Fibroblast of skin of left biceps (primary cell): ENCODE data around the gene GCH1.
"Not testable (repeated sequence)": the region's sequence is repeated elsewhere in the genome, so short reads cannot be mapped to it uniquely, and the experiment has no call there.

ENCODE experiments used
- DNase-seq, 2 experiments: peaks; one replicate each; pipeline ENCODE4 v3.0.0-alpha.2; 2013; ENCODE audit warnings: low read depth in 2 of 2

Gene GCH1, protein sequence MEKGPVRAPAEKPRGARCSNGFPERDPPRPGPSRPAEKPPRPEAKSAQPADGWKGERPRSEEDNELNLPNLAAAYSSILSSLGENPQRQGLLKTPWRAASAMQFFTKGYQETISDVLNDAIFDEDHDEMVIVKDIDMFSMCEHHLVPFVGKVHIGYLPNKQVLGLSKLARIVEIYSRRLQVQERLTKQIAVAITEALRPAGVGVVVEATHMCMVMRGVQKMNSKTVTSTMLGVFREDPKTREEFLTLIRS

DNA sequence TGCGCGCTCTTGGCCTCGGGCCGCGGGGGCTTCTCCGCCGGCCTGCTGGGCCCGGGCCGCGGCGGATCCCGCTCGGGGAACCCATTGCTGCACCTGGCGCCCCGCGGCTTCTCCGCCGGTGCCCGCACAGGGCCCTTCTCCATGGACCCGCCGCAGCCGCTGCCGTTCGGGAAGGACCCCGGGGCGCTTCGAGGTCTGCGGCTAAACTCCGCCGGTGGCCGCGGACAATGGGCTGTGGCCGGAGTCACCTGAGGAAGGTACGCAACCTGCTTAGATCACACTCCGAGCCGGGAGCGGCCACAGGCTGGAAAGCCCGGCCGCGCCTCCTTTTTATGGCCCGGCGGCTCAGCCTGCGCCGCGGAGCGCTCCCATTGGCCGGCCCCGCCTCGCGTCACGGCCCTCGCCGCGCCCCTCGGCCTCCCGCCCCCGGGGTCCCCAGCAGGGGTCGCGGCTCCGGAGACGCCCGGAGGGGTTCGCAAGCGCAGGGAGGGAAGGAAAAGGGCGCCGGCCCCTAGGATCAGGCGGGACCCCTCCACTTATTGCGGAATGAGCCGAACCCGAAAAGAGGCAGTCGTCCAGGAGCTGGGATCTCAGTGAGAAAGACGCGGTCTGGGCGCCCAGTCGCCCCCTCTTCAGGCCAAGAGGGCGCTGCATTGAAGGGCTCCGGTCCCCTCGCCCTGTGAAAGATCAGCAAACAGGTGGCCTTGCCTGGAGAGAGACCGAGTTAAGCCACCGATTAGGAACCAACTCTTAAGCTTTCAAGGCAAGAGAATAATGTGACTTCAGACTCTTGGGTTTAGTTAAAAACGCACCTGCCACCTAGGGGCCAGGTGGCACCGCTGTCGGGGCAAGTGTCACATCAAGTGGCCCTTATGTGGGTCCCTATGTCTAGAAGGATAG, at the start of gene GCH1:
TSS of gene GCH1 (minus strand) at position 306 of the 900 bp plus-strand sequence. CDS start at position 143, 163 bp downstream.
- DNase-seq, result no peak

GRCh38 chr14:54947230-54947629, 44.6 kb upstream of the GCH1 start:
- DNase-seq, result no peak

DNA sequence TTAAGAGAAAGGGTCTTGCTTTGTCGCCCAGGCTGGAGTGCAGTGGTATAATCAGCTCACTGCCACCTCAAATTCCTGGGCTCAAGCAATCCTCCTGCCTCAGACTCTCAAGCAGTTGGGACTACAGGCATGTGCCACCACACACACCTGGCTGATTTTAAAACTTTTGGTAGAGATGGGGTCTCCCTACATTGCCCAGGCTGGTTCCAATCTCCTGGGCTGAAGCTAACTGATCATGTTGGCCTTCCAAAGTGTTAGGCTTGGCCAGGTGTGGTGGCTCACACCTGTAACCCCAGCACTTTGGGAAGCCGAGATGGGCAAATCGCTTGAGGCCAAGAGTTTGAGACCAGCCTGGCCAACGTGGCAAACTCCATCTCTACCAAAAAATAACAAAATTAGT, 43.9 kb upstream of the GCH1 start:
- DNase-seq, result no peak

GRCh38 chr14:54944737-54945391, 42.2 kb upstream of the GCH1 start:
- DNase-seq, result no peak

DNA sequence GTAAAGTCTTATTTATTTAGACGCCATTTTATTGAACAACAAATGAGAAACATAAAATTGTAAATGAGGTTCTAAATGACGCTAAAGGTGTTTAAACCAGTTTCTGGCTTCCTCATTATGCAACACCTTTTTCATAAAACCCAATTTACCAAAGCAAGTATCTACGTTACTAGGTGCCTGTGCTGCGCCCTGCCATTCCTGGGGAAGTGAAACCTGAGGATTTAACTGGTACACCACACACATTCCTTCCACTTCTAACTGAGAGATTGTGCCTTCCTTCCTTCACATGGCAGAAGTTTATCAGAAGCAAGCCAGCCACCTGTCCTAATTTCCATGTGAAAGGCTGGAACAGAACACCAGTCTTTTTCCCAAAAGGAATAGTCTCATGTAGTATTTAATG, 40.3 kb upstream of the GCH1 start:
- DNase-seq, result no peak

DNA sequence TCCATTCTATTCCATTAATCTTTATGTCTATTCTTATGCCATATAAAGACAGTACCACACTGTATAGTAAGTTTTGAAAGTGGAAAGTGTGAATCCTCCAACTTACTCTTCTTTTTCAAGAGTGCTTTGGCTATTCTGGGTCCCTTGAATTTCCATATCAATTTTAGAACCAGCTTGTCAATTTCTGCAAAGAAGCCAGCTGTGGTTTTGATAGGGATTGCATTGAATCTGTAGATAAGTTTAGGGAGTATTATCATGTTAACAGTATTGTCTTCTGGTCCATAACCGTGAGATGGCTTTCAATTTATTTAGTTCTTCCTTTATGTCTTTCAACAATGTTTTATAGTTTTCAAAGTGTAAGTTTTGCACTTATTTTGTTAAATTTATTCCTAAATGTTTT, 34.2 kb upstream of the GCH1 start:
- no peak for DNase-seq

GRCh38 chr14:54935958-54936357, 33.3 kb upstream of the GCH1 start:
- DNase-seq, result peak; percentile 7 to 10

- no peak for DNase-seq
Measured at GRCh38 chr14:54935100-54935499, 32.5 kb upstream of the GCH1 start.

DNA sequence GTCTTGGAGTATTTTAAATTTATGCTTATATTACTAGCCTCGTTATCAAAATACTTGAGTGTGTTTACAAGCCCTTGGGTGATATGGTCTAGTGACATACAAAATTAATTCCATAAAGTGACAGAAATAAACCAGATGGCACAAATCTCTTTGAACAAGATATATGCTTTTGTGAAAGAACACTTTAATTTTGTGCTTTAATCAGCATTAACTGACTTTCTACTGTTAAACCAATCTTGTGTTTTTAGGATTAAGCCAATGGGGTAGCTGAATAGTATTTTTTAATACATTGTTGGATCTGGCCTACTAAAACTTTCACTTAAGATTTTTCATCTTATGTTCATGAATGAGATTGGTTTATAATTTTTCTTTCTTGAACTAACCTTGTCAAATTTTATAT, 30.4 kb upstream of the GCH1 start:
- DNase-seq, result no peak

GRCh38 chr14:54931598-54932340, 29.1 kb upstream of the GCH1 start:
- DNase-seq, result no peak

- DNase-seq, result no peak
Measured at GRCh38 chr14:54931101-54931500, 28.5 kb upstream of the GCH1 start.

DNA sequence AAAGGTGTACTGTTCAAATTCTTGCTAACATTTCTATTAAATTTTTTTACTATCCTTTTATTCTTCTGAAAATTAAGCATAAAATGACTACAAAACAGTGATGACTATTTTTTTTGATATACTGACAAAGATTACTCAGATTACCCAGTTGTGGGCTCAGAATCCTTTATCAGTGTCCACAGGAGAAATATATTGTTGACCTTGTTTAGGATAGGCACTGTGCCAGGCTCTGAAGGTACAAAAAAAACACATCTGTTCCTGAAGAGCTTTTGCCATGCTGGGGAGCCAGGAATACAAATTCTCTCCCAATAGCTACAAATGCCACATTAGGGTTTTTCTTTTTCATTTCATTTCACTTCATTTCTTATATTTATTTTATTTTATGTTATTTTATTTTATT, 26.9 kb upstream of the GCH1 start:
- no peak for DNase-seq

DNA sequence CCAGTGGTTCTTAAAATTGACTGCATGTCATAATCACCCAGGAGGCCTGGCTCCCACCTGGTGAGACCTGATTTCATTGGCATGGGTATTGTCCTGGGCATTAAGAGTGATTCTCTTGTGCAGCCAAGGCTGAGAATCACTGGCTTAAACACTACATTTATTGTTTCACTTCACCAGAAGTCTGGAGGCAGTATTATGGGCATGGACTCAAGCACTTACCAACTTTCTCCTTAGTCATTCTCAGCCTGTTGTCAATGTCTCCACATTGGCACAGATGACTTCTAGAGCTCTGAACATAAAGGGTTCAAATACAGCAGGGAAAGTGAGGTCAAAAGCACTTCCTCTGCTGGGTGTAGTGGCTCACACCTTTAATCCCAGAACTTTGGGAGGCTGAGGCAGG, 25.6 kb upstream of the GCH1 start:
- DNase-seq, result no peak

DNA sequence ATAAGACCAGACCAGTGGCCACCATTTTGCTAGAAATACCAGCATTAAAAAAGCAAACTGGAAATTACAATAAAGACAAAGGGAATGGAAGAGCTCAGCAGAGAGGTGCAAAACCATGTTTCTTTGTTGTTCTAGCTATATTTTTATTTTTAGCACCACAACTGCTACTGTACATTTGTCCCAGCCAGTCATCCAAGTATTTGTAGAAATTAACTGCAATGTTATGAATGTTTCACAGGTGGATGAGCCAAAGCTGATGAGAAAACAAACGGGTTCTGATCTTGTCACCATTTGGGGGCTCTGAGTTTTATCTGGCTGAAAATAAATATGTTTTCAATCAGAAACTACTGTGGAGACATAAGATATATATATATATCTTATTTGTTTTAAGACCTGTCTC, 24.9 kb upstream of the GCH1 start:
- no peak for DNase-seq

GRCh38 chr14:54926570-54926969, 23.9 kb upstream of the GCH1 start:
- not testable (repeated sequence) for DNase-seq

DNA sequence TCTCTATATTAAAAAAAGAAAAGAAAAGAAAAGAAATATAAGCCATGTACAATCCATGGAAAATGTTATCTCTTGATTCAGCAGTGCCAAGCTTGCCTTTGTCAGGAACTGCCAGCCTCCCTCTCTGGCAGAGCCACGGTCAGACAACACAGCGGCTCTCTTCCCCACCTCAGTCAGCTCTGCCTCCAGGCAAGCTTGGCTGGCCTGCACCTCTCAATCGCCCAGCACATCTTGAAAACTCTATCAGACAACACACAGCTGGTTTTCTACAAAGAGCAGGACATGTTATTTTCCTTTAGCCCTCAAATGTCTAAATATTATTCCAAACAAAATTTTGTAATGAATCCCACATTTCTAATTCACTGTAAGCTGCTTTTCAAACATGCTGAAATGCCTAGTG, 20.0 kb upstream of the GCH1 start:
- DNase-seq, result no peak

DNA sequence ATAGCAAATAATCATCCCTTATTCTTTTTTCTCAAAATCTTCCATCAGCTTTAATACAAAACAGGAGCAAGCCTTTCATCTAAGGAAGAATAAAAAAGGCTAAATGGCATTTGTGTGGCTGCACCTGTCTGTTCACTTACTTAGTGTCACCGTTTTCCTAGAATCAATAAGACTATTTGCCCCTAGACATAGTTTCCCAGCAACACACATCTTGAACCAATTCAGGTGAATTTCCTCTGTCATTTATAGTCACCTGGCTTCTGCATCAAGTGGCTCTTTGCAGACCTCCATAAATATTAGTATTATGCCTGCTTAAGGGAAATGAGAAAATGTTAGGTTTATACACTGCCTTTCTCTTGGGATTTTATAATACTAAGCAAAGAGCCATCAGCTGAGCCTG, 17.4 kb upstream of the GCH1 start:
- no peak for DNase-seq

GRCh38 chr14:54919330-54919729, 16.7 kb upstream of the GCH1 start:
- DNase-seq, result no peak

GRCh38 chr14:54918427-54918826, 15.8 kb upstream of the GCH1 start:
- DNase-seq, result no peak

DNA sequence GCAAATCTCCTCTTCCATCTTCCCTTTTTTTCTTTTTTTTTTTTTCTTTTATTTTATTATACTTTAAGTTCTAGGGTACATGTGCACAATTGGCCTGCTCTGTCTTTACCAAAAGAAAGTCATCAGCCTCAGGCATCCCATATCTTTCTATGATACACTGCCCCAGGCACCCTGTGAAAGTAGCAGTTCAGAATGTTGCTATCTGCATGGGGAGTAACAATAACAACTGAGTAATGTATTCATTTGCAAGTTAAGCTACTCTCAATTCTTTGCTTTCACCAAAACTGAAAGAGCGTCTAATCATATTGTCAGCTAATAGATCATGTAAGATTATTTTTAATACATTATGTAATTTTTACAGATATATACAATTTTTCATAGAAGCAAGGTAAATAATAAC, 13.5 kb upstream of the GCH1 start:
- no peak for DNase-seq

GRCh38 chr14:54909817-54910558, 7.4 kb upstream of the GCH1 start:
- no peak for DNase-seq
